RWPE2 (cell line): ENCODE data around the gene NFASC.

Experiments
- ATAC-seq: fragments of 200-7000 bp; cut with Tn5 transposase; 3 replicates; pipeline ENCODE4 v1.9.1; 2021; ENCODE audit warnings: low read depth
- DNase-seq: peaks from one replicate; pipeline ENCODE4 v3.0.0-alpha.2; 2020; ENCODE audit warnings: low spot score
- H3K27ac ChIP-seq: fragments of 450-650 bp; 2 replicates; pipeline ENCODE4 v1.5.1; 2017; ENCODE audit warnings: mild to moderate bottlenecking; ENCODE audit not compliant: poor library complexity, severe bottlenecking
- H3K27me3 ChIP-seq: fragments of 250-450 bp; sonication (Bioruptor Pico); 2 replicates; pipeline ENCODE4 v1.5.1; 2021; ENCODE audit warnings: mild to moderate bottlenecking, moderate library complexity; ENCODE audit not compliant: insufficient read depth, poor library complexity, severe bottlenecking
- H3K36me3 ChIP-seq: fragments of 250-450 bp; sonication (Bioruptor Pico); 2 replicates; pipeline ENCODE4 v1.5.1; 2020; ENCODE audit warnings: low read depth, mild to moderate bottlenecking, moderate library complexity
- H3K4me1 ChIP-seq: fragments of 250-450 bp; sonication (Bioruptor Pico); 2 replicates; pipeline ENCODE4 v1.5.1; 2021; ENCODE audit warnings: mild to moderate bottlenecking, moderate library complexity; ENCODE audit not compliant: insufficient read depth, poor library complexity, severe bottlenecking
- H3K4me3 ChIP-seq: fragments of 250-450 bp; sonication (Bioruptor Pico); 2 replicates; pipeline ENCODE4 v1.5.1; 2021; ENCODE audit warnings: mild to moderate bottlenecking, moderate library complexity; ENCODE audit not compliant: severe bottlenecking
- H3K9me3 ChIP-seq: fragments of 250-450 bp; sonication (Bioruptor Pico); 2 replicates; pipeline ENCODE4 v1.5.1; 2021; ENCODE audit warnings: mild to moderate bottlenecking, moderate library complexity; ENCODE audit not compliant: severe bottlenecking
- TF ChIP-seq, protein P1 (sequence below): fragments of 450-650 bp; IDR thresholded peaks from one replicate; pipeline ENCODE4 v1.5.1; 2017; ENCODE audit warnings: mild to moderate bottlenecking, moderate library complexity; ENCODE audit not compliant: poor library complexity, severe bottlenecking

NFASC gene

DNA sequence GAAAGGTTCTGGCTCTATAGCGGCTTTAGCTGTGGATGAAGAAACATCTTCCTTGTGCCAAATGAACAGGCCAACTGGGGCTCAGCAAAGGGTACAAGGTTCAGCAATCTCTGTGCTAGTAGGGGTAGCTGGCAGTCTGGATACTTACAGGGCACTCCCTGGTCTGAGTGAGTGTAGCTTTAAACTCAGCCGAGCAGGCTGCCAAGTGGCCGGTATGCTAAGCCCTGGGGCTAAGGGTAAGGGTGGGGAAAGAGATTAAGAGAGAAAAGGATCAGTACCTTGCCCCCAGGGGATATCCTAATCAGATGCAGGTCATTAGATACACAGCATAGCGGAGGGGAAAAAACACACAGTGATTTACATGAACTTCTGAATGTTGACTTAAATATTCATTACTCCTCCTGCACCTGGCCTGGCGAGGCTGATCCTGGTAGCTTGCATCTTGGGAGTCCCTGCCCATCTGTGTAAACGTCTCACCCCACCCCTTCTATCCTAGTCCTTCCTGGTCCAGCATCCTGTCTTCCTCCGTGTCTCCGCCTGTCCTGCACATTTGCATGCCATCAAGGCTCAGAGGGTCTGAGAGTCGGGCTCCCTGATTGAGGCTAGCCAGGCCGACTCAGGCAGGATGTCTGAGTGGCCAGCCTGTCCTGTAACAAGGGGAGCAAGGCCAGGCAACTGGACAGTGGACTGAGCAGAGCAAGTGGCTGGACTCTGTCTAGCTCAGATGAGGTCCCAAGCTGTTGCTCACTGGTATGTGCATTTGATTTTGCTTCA, 132.9 kb downstream of the NFASC start:
- Histone ChIP-seq H3K9me3 (no peaks in the 10 kb centered on the region), H3K4me1 (no peaks in the 10 kb centered on the region), H3K27ac (no peak overlapping the region), H3K27me3 (peaks cover 2% of the 10 kb centered on the region), H3K4me3 (no peak overlapping the region), H3K36me3 (no peaks in the 10 kb centered on the region)
- ATAC-seq (no peak), DNase-seq (no peak)
- TF ChIP-seq, protein P1, sequence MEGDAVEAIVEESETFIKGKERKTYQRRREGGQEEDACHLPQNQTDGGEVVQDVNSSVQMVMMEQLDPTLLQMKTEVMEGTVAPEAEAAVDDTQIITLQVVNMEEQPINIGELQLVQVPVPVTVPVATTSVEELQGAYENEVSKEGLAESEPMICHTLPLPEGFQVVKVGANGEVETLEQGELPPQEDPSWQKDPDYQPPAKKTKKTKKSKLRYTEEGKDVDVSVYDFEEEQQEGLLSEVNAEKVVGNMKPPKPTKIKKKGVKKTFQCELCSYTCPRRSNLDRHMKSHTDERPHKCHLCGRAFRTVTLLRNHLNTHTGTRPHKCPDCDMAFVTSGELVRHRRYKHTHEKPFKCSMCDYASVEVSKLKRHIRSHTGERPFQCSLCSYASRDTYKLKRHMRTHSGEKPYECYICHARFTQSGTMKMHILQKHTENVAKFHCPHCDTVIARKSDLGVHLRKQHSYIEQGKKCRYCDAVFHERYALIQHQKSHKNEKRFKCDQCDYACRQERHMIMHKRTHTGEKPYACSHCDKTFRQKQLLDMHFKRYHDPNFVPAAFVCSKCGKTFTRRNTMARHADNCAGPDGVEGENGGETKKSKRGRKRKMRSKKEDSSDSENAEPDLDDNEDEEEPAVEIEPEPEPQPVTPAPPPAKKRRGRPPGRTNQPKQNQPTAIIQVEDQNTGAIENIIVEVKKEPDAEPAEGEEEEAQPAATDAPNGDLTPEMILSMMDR = no peak

DNA sequence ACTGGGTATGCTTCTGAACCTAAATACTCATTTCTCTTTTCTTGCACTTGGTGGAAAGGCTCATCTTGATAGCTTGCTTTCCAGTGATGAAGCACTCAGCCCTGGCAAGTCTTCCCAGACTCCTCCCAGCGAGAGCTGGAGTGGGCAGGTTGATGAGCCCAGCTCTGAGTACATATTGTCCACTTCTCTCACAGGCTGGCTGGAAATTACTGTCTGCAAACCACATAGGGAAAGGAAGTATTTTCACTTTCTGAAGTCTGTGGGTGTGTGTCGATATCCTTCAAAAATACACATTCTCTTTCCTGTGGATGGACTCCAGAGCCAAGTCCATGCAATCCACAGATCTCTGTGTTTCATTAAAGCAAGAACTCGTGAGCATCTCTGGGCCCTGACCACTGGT, 133.7 kb downstream of the NFASC start:
- TF ChIP-seq, protein P1 = no peak
- DNase-seq (no peak), ATAC-seq (no peak)
- Histone ChIP-seq H3K27ac (no peak overlapping the region), H3K4me3 (no peak overlapping the region), H3K36me3 (no peaks in the 10 kb centered on the region), H3K9me3 (no peaks in the 10 kb centered on the region), H3K4me1 (no peaks in the 10 kb centered on the region), H3K27me3 (peaks cover 2% of the 10 kb centered on the region)

DNA sequence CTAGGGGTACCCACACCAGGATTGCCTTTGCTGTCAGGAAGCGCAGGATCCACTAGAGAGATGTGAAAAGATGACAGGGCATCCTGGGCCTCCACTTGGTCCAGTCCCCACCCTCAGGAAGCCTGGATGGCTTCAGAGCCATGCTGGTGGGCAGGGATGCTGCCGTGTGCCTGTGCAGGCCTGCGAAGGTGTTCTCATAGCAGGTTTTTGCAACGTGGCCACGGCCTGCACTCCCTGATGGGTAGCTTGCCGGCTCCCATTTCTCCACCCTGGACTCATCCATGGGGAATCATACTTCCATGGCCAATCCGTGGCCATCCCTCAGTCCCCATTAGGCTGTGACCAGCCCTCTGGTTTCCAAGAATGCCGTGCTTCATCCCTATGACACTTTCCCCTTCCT, 138.2 kb downstream of the NFASC start:
- Histone ChIP-seq H3K4me1 (no peaks in the 10 kb centered on the region), H3K4me3 (no peak overlapping the region), H3K27me3 (no peaks in the 10 kb centered on the region), H3K9me3 (no peaks in the 10 kb centered on the region), H3K36me3 (no peaks in the 10 kb centered on the region), H3K27ac (no peak overlapping the region)
- DNase-seq (no peak), ATAC-seq (no peak)
- TF ChIP-seq, protein P1 = no peak

DNA sequence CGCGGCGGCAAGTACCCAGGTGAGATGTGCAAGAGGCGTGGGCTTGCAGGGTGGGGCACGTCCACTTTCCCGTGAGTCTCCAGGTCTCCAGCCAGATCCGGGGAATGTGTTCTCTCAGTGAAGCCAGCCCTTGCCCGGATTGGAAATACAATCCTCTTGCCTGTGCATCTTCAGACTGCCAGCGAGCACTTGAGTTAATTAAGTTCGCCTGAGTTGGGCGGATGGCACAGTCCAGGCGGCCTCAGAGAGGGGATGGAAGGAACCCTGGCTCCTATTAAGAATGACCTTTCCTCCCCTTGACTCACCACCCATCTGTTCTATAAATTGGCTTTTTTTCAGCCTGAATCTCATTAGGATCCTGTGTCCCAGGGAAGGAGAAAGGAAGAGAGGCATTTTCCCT, 139.0 kb downstream of the NFASC start:
- TF ChIP-seq, protein P1 = no peak

More for the DNA sequence above, 139.0 kb downstream of the NFASC start:
- Histone ChIP-seq H3K4me3 (no peak overlapping the region), H3K36me3 (no peaks in the 10 kb centered on the region), H3K27ac (no peak overlapping the region), H3K27me3 (no peaks in the 10 kb centered on the region), H3K4me1 (no peaks in the 10 kb centered on the region), H3K9me3 (no peaks in the 10 kb centered on the region)
- ATAC-seq (no peak), DNase-seq (no peak)
